NCI-H345 treated with DMSO at 0.1 percent for 48 hours (cell line): ENCODE results near the gene ZNF426.
"Not testable (repeated sequence)": the region's sequence is repeated elsewhere in the genome, so short reads cannot be mapped to it uniquely, and the experiment has no call there.

ENCODE experiments used
- DNase-seq: peaks from one replicate; lab custom pipeline; 2025; ENCODE audit not compliant: unreplicated experiment; lab: John Stamatoyannopoulos, UW

The ZNF426 gene

DNA sequence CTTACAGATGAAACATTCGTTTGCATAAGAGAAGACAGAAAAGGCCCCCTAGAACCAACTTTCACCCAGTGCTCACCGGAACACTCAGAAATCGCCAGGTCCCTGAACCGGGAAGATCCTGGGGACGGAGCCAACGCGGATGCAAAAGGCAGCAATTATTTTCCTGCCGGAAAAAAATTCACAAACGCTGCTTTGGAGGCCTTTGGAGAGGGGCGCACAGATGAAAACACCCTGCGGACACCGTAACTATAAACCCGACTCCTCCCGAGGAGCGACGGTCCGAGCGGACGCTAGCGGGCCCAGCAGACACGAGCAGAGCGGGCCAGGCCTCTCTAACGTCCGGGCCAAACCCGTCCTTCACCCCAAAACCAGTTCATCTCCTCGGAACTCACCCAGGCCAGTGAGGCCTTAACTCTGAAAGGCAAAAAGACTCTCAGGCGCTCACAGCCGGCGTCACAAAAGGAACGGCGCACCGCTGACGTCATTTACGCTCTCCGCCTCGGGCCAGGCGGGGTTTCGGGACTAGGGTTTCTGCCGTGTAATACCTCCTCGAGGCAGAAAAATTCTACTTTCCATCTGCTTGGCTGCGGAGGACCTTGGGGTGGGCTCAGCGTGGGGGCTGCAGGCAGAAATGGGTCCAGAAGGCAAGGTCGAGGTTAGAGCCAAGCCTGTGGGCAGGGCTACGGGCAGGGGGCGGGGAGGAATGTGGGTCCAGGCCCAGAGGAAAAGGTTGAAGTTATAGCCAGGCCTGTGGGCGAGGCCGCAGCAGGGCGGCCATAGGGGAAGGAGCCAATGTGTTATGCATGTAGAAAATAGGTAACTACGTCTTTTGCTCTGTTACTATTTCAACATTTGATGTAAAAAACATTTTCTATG lies at the start of gene ZNF426:
ZNF426 (minus strand) TSS at position 463 of the 876 bp plus-strand sequence. CDS start 2,413 bp downstream, outside the sequence.
- peak; percentile 69 for DNase-seq

GRCh38 chr19:9586764-9587163 lies 48.3 kb upstream of the ZNF426 start:
- peak; percentile 64 for DNase-seq

GRCh38 chr19:9584073-9584833 lies 45.8 kb upstream of the ZNF426 start, which contains the start of gene ZNF121:
ZNF121 (minus strand) TSS chr19:9584504; CDS start chr19:9568097, 16,407 bp downstream.
- DNase-seq, result peak; percentile 60

DNA sequence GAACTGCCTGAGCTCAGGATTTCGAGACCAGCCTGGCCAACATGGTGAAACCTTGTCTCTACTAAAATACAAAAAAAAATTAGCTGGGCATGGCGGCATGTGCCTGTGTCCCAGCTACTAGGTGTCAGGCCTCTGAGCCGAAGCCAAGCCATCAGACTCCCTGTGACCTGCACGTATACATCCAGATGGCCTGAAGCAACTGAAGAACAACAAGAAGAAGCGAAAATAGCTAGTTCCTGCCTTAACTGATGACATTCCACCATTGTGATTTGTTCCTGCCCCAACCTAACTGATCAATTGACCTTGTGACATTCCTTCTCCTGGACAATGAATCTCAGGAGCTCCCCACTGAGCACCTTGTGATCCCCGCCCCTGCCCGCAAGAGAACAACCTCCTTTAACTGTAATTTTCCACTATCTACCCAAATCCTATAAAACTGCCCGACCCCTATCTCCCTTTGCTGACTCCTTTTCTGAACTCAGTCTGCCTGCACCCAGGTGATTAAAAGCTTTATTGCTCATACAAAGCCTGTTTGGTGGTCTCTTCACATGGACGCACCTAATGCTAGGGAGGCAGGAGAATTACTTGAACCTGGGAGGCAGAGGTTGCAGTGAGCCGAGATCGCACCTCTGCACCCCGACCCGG lies 43.8 kb upstream of the ZNF426 start:
- DNase-seq, result not testable (repeated sequence)

GRCh38 chr19:9580728-9581127 lies 42.3 kb upstream of the ZNF426 start:
- DNase-seq, result no peak

- no peak for DNase-seq
Measured at GRCh38 chr19:9570255-9570654, 31.8 kb upstream of the ZNF426 start.

DNA sequence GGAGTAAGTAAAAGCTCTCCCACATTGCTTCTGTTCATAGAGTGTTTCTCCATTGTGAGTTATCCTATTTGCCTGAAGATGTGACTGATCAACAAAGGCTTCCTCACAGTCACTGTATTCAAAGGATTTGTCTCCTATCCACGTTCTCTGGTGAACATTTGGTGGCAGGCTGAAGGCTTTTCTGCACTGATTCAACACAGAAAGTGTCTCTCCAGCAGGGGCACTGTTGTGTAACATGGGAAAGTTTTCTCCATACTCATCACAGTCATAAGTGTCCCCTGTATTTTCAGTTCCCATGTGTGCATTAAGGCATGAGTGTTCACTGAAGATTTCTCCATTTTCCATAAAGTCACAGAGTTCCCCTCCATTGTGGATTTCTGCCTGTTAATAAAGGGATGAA lies 28.3 kb upstream of the ZNF426 start:
- DNase-seq, result no peak

GRCh38 chr19:9565900-9566705 lies 27.7 kb upstream of the ZNF426 start:
- no peak for DNase-seq

DNA sequence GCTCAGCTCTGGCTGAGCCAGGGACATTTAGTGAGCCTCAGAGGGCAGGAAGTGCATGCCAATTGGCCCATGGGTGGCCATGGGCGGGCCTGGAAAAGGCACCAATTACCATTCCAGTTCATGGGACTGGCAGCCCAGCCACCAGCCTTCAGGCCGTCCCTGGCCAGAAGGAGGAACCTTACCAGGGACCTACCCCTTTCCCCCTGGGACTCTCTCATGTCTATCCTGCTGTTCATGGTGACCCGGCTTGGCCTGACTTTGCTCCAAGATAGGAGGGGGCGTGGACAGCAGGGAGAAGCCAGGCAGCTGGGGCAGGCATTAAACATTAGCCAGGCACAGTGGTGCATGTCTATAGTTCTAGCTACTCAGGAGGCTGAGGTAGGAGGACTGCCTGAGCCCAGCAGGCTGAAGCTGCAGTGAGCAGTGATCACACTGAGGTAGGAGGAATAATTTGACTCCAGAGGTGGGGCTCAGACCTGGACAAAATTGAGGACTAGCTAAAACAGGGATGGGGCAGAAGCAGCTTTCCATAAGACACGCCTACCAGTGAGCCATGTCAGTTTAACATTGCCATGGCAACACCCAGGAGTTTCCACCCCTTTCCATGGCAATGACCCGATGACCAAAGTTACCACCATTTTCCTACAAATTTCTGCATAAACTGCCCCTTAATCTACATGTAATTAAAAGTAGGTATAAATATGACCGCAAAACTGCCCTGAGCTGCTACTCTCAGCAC lies 14.3 kb upstream of the ZNF426 start:
- no peak for DNase-seq

DNA sequence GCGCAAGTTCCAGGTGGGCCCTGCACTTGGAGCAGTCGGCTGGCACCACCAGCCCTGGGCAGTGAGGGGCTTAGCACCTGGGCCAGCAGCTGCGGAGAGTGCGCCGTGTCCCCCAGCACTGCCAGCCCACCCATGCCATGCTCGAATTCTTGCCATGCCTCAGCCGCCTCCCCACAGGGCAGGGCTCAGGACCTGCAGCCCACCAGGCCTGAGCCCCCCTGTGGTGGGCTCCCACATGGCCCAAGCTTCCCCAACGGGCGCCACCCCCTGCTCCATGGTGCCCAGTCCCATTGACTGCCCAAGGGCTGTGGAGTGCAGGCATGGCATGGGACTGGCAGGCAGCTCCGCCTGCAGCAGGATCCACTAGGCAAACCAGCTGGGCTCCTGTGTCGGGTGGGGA lies 9.4 kb upstream of the ZNF426 start:
- DNase-seq, result no peak

DNA sequence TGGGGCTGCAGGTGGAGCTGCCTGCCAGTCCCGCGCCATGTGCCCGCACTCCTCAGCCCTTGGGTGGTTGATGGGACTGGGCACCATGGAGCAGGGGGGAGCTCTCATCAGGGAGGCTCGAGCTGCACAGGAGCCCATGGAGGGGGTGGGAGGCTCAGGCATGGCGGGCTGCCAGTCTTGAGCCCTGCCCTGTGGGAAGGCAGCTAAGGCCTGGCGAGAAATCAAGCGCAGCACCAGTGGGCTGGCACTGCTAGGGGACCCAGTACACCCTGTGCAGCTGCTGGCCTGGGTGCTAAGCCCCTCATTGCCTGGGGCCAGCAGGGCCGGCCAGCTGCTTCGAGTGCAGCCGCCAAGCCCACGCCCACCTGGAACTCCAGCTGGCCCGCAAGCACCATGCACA lies 2.8 kb upstream of the ZNF426 start:
- DNase-seq, result not testable (repeated sequence)

DNA sequence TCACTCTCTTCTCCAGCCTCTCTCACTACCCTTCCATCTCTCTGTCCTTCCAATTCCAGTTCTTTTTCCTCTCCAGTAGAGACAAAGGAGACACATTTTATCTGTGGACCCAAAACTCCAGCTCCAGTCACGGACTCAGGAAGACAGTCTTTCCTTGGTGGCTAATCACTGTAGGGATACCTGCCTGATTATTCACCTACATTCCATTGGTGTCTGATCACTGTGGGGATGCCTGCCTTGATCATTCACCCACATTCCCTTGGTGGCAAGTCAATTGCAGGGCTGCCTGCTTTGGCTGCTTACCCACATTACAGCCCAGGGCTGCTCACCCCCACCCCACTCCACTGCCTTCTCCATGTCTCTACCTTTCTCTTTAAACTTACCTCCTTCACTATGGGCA lies 1.5 kb upstream of the ZNF426 start:
- not testable (repeated sequence) for DNase-seq

DNA sequence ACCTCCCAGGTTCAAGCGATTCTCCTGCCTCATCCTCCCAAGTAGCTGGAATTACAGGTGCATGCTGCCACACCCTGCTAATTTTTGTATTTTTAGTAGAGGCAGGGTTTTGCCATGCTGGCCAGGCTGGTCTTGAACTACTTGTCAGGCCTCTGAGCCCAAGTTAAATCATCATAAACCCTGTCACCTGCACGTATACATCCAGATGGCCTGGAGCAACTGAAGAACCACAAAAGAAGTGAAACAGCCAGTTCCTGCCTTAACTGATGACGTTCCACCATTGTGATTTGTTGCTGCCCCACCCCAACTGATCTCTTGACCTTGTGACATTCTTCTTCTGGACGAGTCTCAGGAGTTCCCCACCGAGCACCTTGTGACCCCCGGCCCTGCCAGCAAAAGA lies 756 bp upstream of the ZNF426 start:
- not testable (repeated sequence) for DNase-seq

- DNase-seq, result no peak
Measured at GRCh38 chr19:9535934-9536333, 2.5 kb downstream of the ZNF426 start.

DNA sequence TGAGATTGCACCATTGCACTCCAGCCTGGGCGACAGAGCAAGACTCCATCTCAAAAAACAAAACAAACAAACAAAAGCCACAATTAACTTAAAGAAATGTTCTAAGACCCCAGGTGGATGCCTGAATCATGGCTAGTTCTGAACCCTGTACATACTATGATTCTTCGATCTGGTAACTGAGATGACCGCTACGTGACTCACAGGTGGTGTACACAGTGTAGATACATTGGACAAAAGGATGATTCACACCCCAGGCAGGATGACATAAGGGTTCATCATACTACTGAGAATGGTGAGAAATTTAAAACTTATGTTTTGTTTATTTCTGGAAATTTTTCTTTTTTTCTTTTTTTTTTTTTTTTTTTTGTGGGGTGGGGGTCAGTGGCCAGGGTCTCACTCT lies 6.5 kb downstream of the ZNF426 start:
- no peak for DNase-seq

- DNase-seq, result no peak
Measured at GRCh38 chr19:9528757-9529336, 9.6 kb downstream of the ZNF426 start.

- no peak for DNase-seq
Measured at GRCh38 chr19:9523885-9524474, 14.5 kb downstream of the ZNF426 start.

DNA sequence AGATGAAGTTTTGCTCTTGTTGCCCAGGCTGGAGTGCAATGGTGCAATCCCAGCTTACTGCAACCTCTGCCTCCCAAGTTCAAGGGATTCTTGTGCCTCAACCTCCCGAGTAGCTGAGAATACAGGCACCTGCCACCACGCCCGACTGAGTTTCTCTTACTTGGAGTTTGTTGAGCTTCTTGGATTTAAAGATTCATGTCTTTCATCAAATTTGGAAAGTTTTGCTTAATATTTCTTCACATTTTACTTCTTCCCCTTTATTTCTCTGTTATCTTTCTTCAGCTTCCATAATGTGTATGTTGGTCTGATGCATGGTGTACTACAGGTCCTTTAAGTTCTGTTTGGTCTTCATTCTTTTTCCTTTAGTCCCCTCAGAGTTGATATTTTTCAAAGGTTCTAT lies 31.2 kb downstream of the ZNF426 start:
- DNase-seq, result no peak

- no peak for DNase-seq
Measured at GRCh38 chr19:9500796-9501195, 37.6 kb downstream of the ZNF426 start.
